ENCODE measurements around the gene FLVCR2. TPM values are rescaled to one million over a fixed set of nuclear protein-coding genes. Genes with fewer than 3 reads are reported as not detected.

FLVCR2 gene
- polyA plus RNA-seq, 1 donor from 2014 or later, result not detected

GRCh38 chr14:75591331-75591946, 13.0 kb downstream of the FLVCR2 start:
- Histone ChIP-seq H3K4me3 (ENCODE audit: low read length) (no peak overlapping the region), H4K20me1 (ENCODE audit: insufficient read depth) (no peaks in the 10 kb centered on the region), H3K36me3 (ENCODE audit: insufficient read depth, low read length) (no peaks in the 10 kb centered on the region), H3K9me3 (ENCODE audit: low read length) (peaks cover 9% of the 10 kb centered on the region), H3K27ac (ENCODE audit: low read length) (no peak overlapping the region), H2AFZ (ENCODE audit: low read depth, low read length) (no peak overlapping the region), H3K9me2 (ENCODE audit: insufficient read depth, low read length) (no peaks in the 10 kb centered on the region), H3F3A (ENCODE audit: insufficient read depth, low read length, poor library complexity, severe bottlenecking) (no peaks in the 10 kb centered on the region), H3K27me3 (ENCODE audit: insufficient read depth, low read depth, low read length) (no peaks in the 10 kb centered on the region), H3K9ac (ENCODE audit: low read length) (no peak overlapping the region), H3K4me2 (ENCODE audit: low read length) (no peak overlapping the region), H3K79me2 (replicated peaks; ENCODE audit: insufficient read depth, low read length) (no peaks in the 10 kb centered on the region)
- TF ChIP-seq SMC3 (conservative IDR thresholded peaks at IDR 0.05; ENCODE audit: poor library complexity), result no peak
- TF ChIP-seq, protein P1, sequence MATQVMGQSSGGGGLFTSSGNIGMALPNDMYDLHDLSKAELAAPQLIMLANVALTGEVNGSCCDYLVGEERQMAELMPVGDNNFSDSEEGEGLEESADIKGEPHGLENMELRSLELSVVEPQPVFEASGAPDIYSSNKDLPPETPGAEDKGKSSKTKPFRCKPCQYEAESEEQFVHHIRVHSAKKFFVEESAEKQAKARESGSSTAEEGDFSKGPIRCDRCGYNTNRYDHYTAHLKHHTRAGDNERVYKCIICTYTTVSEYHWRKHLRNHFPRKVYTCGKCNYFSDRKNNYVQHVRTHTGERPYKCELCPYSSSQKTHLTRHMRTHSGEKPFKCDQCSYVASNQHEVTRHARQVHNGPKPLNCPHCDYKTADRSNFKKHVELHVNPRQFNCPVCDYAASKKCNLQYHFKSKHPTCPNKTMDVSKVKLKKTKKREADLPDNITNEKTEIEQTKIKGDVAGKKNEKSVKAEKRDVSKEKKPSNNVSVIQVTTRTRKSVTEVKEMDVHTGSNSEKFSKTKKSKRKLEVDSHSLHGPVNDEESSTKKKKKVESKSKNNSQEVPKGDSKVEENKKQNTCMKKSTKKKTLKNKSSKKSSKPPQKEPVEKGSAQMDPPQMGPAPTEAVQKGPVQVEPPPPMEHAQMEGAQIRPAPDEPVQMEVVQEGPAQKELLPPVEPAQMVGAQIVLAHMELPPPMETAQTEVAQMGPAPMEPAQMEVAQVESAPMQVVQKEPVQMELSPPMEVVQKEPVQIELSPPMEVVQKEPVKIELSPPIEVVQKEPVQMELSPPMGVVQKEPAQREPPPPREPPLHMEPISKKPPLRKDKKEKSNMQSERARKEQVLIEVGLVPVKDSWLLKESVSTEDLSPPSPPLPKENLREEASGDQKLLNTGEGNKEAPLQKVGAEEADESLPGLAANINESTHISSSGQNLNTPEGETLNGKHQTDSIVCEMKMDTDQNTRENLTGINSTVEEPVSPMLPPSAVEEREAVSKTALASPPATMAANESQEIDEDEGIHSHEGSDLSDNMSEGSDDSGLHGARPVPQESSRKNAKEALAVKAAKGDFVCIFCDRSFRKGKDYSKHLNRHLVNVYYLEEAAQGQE (IDR thresholded peaks at IDR 0.05; ENCODE audit: borderline replicate concordance), result no peak
- no peak for TF ChIP-seq EP300 (conservative IDR thresholded peaks at IDR 0.05; ENCODE audit: poor library complexity, severe bottlenecking)
- TF ChIP-seq RAD21 (conservative IDR thresholded peaks at IDR 0.05), result no peak
- no peak for TF ChIP-seq TAF1 (IDR thresholded peaks at IDR 0.05; ENCODE audit: low read depth)
- no peak for TF ChIP-seq POLR2AphosphoS5 (IDR thresholded peaks at IDR 0.05)
- no peak for TF ChIP-seq MXI1 (conservative IDR thresholded peaks at IDR 0.05; ENCODE audit: poor library complexity, severe bottlenecking)
- TF ChIP-seq CTCF (IDR thresholded peaks at IDR 0.05; ENCODE audit: poor library complexity, severe bottlenecking), result no peak

DNA sequence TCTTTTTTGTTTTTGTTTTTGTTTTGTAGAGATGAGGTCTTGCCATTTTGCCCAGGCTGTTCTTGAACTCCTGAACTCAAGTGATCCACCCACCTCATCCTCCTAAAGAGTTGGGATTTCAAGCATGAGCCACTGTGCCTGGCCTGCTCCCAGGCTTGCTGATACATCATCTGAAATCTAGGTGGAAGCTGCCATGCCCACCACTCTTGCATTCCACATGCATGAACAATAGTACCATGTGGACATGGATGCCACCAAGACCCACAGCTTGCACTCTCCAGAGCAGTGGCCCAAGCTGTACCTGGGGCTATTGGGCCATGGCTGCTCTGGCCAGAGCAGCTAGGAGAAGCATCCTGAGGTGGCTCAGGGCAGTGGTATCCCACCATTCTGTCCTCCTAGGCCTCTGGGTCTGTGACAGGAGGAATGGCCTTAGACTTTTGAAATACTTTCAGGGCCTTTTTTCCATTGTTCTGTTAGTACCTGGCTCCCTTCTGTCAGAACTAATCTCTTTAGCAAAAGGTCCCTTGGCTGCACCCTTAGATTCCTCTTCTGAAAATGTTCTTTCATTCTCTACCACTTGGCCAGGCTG, 13.7 kb downstream of the FLVCR2 start:
- no peak overlapping the region for H3K4me3 ChIP-seq (ENCODE audit: low read length)
- H4K20me1 ChIP-seq (ENCODE audit: insufficient read depth), result no peaks in the 10 kb centered on the region
- H3K36me3 ChIP-seq (ENCODE audit: insufficient read depth, low read length), result no peaks in the 10 kb centered on the region
- no peak overlapping the region for H3K4me2 ChIP-seq (ENCODE audit: low read length)
- no peak overlapping the region for H3K27ac ChIP-seq (ENCODE audit: low read length)
- no peak overlapping the region for H3K9ac ChIP-seq (ENCODE audit: low read length)
- H3K27me3 ChIP-seq (ENCODE audit: insufficient read depth, low read depth, low read length), result no peaks in the 10 kb centered on the region
- no peaks in the 10 kb centered on the region for H3F3A ChIP-seq (ENCODE audit: insufficient read depth, low read length, poor library complexity, severe bottlenecking)
- no peak overlapping the region for H2AFZ ChIP-seq (ENCODE audit: low read depth, low read length)
- H3K79me2 ChIP-seq (replicated peaks; ENCODE audit: insufficient read depth, low read length), result no peaks in the 10 kb centered on the region
- no peaks in the 10 kb centered on the region for H3K9me2 ChIP-seq (ENCODE audit: insufficient read depth, low read length)
- TF ChIP-seq RAD21 (conservative IDR thresholded peaks at IDR 0.05), result no peak
- no peak for TF ChIP-seq TAF1 (IDR thresholded peaks at IDR 0.05; ENCODE audit: low read depth)
- no peak for TF ChIP-seq POLR2AphosphoS5 (IDR thresholded peaks at IDR 0.05)
- no peak for TF ChIP-seq EP300 (conservative IDR thresholded peaks at IDR 0.05; ENCODE audit: poor library complexity, severe bottlenecking)
- no peak for TF ChIP-seq MXI1 (conservative IDR thresholded peaks at IDR 0.05; ENCODE audit: poor library complexity, severe bottlenecking)
- no peak for TF ChIP-seq CTCF (IDR thresholded peaks at IDR 0.05; ENCODE audit: poor library complexity, severe bottlenecking)
- TF ChIP-seq SMC3 (conservative IDR thresholded peaks at IDR 0.05; ENCODE audit: poor library complexity), result no peak
- TF ChIP-seq, protein P1 (IDR thresholded peaks at IDR 0.05; ENCODE audit: borderline replicate concordance), result no peak
- TF ChIP-seq EZH2 (IDR thresholded peaks at IDR 0.05; ENCODE audit: borderline replicate concordance, insufficient read depth, low read length, poor library complexity, severe bottlenecking), result no peak
- H3K9me3 ChIP-seq (ENCODE audit: low read length), result peaks cover 9% of the 10 kb centered on the region

Measured in neural cell (in vitro differentiated cells).